Activated CD4-positive, alpha-beta T cell treated with anti-CD3 and anti-CD28 coated beads for 1 hour (primary cell): ENCODE results near the gene MARVELD3.

Experiments
- DNase-seq: peaks from one replicate; pipeline ENCODE4 v3.0.0-alpha.2; 2020

Gene MARVELD3

DNA sequence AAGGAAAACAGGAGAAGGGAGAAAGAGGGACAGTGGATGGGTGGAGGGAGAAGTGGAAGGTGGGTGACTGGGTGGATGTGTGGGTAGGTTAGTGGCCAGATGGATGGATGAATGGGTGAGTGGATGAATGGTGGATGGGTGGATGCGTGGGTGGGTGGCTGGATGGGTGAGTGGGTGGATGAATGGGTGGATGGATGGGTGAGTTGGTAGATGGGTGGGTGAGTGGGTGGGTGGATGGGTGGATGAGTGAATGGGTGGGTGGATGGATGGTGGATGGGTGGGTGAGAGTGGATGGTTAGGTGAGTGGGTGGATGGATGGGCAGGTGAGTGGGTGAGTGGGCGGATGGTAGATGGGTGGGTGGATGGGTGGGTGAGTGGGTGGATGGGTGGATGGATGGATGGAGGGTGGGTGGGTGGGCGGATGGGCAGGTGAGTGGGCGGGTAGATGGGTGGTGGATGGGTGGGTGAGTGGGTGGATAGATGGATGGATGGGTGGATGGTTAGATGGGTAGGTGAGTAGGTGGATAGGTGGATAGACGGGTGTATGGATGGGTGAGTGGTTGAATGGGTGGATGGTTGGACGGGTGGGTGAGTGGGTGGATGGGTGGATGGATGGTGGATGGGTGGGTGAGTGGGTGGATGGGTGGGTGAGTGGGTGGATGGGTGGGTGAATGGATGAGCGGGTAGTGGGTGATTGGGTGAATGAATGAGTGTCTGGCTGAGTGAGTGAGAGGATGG is 702 bp upstream of the MARVELD3 start:
- no peak for DNase-seq

DNA sequence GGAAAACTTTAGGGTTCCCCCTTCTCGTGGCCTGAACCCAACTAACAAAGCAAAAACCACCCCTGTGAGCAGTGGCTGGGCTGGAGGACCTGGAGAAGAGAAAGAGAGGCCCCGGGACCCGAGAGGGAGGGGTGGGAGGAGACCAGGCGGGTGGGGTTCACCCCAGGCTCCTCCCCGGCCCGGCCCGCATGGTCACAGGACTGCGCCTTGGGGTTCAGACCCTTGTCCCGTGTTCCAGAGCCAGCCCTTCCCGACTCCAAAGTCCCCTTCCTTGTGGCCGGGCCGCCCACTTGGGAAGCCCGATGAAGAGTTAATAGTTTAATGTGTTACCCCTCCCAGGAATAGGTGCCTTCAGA is 852 bp downstream of the MARVELD3 start:
- no peak for DNase-seq

DNA sequence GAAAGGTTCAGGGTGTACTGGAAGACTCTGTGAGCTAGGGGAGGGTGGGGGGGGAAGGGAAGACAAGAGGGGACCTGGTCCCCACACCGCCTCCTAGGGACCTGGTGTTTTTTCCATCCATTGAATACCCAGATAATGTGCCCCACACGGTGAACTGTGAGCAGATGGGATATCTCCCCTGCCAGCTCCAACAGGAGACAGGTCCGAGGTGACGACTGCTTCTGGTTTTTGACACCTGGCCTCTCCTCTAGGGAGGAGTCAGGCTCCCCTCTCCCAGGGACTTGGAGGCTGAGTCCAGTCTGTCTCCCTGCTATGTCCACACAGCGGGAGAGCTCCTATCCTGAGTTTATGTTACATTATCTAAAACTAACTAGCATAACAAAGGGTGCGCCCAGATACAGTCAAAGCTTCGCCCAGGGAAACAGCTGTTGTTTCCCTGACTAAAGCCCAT is 1.8 kb downstream of the MARVELD3 start:
- DNase-seq: no peak

DNA sequence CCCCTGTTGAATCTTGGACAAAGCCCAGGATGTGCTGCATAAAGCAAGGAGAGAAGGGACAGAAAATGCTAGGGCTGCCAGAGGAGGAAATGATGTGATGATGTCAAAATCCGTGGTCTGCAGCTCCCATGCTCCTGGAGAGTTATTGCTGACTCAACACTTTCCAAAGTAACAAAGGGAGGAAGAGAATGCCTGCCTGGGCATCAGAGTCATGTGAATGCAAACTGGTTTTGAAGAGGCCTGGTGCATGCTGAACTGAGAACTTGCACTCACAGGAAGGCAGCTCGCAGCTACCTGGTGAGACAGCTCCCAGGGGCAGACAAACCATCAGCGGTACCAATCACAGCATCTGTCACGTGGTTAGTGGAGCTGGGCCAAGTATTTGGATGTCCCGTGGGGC is 2.8 kb downstream of the MARVELD3 start:
- no peak for DNase-seq

DNA sequence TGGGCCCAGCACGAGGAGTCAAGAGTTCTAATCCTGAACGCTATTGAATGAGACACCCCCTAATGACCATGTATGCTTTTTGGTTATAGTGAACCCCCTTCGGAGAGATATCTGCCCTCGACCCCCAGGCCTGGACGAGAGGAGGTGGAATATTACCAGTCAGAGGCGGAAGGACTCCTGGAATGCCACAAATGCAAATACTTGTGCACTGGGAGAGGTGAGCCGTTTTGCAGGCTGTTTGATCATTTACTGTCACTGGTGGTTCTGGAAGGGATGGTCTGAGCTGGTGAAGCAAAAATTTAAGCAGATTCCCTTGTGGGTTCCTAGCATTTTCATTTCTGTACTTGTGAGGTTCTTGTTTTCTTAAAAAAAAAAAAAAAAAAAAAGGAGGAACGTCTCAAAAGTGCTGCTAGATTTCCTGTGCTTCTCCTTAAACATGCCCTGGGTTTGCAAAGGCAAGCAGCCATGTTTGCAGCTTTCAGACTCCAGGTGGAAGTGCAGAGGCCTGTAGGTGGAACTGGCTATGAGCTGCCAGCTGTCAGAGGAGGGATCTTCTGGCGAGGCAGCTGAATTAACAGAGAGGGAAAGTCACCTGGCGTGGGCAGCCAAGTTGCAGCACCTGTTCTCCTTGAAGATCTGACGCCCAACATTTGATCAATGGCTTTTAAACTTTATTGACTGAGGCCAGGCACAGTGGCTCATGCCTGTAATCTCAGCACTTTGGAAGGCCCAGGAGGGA is 3.5 kb downstream of the MARVELD3 start:
- no peak for DNase-seq

DNA sequence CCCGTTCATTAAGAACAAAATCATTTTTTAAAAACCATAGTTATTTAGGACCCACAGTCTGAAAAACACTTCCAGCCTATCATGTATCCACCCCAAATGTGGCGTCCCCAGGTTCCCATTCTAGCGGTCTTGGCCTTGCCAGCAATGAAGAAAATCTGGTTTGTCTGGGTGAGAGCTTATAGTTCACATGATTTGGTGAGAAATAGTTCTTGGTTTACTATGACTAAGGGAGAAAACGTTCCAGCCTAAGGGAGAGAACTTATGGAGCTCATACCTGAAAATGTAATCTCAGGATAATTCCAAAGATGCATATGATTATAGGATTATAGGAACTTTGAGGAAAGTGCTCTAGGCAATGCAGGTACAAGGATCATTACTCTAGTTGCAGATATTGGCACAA is 4.8 kb downstream of the MARVELD3 start:
- DNase-seq: no peak

DNA sequence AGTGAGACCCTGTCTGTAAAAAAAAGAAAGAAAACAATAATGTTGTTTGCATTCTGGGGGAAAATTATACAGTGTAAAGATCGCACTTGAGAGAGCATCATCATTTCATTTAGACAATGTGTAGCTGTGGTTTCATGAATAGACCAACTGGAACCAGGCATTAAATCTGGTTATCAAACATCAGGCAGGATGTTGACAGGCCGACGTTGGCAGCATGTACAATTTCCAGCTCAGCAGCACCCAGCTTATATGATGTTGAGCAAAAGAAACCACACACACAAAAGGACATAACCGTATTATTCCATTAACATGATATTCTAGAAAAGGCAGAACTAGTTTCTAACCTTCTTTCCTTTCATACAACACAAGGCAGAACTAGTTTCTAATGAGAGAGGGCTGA is 5.8 kb downstream of the MARVELD3 start:
- DNase-seq: no peak

DNA sequence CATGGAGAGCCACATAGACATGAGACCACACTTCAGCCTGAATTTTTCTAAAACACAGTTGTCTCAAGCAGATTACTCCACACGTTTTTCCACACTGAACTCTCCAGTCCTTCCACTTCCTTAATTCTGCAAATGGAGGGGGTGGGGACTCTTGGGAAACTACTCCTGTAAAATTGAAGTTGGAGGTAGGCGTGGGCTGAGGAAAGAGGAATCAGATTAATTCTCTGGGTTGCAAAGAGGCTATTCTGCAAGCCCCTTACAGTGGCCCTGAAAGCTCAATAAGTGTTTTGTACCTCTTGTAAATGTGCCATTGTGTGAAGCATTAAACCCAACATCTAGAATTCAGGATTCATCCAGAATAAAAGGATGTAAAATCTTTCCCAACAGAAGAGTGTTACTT is 9.6 kb downstream of the MARVELD3 start:
- DNase-seq: no peak

DNA sequence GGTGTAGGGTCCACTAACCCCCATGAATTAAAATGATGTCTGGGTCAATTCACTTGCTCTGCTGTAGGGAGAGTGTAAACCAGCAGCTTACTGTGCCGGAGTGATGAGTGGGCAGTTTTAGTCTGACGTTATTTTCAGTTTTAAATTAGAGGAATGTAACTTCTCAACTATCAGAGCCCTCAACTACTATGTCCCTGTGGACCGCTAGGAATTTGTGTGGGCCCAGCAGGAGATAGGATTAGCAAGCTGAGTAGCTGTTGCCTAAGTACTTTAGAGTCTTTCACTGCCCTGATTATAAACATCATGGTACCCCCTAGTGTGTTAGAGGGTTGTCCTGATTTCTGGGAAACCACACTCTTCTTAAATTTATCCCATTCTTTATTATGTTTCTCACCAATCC is 11.4 kb downstream of the MARVELD3 start:
- DNase-seq: no peak

DNA sequence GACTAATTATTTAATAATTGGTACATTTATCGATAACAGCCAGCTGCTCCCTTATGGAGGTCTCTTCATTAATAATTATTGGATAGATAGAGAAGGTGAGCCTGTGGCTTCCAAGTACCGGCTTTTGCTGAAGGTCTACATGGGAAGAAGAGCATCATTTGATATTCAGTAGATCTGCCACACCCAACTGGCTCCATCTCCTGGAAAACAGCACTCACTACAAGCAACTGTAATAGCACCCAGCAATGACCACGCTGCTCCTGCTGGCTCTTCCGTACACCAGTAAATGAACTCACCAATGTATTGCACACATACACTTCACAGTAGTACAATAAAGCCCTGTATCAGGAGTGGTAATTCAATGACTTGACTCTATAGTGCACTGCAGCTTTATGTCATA is 19.5 kb downstream of the MARVELD3 start:
- DNase-seq: no peak

DNA sequence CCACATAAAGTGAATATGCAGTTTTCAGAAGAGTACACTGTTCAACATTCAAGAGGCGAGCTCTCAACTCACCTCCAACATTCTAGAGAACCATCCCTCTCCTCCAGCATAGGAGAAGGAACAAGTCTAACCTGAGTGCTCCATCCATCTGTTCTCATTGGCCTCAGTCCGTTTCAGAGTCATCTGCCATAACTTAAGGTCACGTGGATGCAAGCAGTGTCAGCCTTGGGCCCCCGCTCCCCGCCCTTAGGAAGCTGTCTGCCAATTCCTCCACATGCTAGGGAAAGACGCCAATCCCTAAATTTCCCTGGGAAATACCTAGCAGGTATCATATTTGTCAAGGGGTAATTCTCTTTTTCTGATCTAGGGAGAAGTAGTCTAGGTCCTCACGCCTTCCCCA is 21.4 kb downstream of the MARVELD3 start:
- DNase-seq: no peak

DNA sequence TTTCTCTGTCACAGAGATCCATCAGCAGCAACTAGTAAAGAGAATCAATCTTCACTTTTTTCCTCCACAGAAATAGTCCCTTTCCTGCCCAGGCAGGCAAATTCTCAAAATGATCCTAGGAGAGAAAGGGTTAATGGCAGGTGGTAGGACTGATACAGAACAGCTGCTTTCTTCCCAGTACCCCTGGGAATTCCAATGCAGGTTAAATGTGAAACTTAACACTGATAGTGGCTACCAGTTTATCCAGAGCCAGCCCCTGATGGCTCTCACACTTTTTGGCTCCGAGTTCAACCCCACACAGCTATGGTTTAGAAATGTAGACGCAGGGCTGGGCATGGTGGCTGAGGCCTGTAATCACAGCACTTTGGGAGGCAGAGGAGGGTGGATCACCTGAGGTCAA is 22.2 kb downstream of the MARVELD3 start:
- DNase-seq: no peak

DNA sequence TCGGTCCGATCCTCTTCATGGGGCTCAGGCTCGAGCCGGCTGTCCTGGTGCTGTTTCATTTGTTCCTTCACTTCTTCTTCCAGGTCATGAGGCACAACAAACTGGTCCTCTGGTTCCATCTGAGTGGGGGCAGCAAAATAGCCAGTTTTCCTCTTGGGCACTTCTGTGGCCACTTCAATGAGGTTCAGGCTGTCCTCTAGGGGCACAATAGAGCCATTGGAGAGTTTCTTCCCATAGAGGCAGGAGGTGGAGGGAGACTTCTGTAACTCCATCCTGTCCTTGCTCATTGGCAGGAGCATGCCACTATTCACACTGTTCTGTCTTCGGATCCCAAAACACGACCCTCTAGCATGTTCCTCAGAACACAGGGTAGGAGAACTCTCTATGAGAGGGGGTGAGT is 22.9 kb downstream of the MARVELD3 start:
- no peak for DNase-seq

DNA sequence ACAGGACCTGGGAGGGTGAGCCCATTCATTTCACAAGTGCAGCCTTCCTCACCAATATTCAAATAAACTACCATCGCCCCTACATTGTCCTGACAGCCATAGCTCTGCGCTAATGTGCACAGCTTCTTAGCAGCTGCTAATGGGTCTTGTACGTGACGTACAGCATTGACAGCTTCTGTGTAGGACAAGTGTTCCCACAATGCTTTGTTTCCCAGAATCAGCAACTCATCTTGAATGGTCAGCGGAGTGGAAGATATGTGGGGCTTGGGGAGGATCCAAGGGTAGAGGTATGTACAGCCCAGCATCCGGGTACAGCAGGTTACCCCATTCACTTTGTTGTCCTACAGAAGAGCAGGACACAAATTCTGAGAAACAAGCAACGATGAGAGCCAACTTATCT is 23.7 kb downstream of the MARVELD3 start:
- no peak for DNase-seq

DNA sequence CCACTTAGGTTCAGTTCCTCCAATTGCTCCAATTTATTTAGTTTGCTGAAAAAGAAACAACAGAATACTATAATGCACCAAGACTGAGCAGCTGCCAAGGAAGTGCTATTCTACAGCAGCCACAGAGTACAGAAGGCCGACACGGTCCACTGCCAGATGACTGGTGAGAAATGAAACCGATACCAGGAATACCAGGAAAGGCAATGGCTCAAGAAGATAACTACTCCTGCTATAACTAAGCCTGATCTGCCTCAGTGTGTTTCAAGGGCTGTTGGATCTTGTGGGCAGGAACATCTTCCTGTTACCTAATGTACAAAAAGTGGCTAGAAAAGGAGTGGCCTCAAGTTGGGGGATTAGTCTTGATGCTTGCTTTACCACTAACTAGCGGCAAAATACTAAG is 32.8 kb downstream of the MARVELD3 start:
- no peak for DNase-seq

DNA sequence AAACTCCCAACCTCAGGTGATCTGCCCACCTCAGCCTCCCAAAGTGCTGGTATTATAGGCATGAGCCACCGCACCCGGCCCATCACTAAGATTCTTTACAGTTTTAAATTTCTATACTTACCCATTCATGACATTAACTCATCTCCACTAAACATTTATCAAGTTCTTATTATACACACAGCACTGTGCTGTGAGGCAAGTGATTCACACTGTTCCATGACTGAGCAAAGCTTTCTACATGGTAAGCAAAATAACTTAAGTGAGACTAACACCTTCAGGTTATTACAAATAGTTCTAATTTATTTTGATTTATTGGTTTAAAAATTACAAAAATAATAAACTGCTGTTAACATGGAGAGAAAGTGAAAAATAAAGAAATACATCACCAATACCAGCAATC is 33.5 kb downstream of the MARVELD3 start:
- DNase-seq: no peak

DNA sequence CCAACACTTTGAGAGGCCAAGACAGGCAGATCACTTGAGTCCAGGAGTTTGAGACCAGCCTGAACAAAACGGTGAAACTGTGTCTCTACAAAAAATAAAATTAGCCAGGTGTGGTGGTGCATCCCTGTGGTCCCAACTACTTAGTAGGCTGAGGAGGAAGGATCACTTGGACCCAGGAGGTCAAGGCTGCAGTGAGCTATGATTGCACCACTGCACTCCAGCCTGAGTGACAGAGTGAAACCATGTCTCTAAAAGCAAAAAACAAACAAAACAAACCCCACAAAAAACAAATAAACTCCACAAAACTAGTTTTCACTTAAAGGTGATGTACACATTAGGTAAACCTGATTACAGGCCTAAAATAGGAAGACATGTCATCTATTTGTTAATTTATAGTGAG is 40.3 kb downstream of the MARVELD3 start:
- DNase-seq: no peak

DNA sequence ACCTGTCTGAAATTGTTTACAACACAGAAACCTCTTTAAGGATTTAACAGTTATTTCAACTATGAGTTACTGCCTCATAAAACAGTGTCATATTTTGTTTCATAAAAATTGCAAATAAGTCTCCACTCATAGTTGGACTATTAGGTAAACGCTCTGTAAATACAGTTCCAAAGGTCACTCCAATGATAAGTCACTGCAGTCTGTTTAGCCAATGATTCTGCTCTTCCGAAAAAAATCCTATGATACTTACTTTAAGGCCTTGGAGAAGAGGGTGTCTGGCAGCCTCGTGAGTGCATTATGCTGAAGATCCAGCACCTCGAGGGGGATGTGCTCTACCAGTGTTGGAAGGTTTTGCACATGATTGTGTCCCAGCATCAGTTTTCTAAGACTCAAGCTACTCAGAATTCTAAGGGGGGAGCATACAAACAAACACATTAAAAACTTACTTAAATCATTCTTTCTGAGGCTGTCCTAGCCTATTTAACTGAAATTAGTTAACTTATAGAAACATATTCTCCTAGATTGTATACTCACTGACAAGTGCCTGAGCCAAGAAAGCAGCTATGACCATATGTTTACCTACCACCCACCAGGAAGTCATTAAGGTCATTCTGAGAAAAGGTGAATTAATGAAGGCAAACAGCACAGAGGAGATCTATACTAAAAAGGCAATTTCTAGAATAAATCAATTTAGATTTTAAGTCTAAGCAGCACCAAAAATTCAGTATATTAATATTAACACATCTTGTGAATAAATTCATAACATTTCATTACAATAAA is 41.1 kb downstream of the MARVELD3 start:
- DNase-seq: no peak

DNA sequence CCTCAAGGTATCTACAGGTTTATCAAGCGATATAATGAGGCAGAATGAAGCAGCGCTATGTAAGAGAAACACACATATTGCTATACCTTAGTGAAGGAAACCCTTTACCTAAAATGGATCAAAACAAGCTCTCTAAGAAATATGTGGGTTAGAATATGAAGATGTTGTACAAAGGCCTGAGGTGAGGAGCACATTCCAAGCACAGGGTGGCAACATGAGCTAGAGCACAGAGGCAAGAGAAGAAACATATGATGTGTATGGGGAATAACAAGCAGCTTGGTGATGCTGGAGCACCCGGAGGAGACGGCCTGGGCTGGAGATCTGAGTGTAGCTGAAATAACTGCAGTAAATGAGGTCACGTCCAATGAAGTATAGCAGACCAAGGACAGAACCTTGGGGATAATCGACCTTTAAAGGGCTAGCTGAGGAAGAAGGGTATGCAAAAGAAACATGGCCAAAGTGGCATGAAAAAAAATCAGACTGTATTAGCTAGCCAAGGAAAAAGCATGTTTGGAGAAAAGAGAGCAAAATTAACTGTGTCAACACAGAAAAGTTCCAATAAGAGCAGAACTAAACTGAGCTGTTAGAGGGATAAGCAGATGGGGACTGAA is 44.0 kb downstream of the MARVELD3 start:
- no peak for DNase-seq

DNA sequence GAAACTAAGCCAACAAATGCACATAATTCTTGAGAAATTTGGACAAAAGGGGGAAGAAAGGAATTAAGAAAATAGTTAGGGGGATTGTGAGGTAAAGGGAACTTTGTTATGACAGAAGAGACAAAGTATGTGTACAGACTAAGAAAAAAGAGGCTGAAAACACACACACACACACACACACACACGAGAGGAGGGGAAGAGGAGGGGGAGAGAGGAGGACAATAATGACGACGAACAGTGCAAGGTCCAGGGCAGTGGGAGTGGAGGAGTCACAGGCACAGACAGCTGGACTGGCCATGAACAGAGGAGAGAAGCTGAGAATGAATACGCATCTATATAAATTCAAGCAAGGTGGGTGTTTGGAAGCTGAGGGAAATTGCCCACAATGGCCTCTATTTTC is 44.6 kb downstream of the MARVELD3 start:
- no peak for DNase-seq

DNA sequence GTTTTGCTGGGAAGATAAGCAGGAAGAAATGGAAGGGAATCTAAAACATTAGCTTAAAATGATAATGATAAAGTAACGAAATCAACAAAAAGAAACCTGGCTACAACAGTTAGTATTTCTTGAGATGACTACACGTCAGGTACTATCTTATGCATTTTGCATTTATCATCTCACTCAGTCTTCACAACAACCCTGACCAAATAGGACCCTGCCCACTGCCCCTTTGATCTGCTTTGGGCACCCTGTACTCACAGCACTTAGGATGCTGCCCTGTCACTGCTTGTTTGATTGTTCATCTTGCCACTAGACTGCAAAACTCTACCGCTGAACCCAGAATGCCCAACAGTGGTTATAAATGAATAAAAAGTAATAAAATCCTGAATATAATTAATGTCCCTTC is 45.2 kb downstream of the MARVELD3 start:
- no peak for DNase-seq

DNA sequence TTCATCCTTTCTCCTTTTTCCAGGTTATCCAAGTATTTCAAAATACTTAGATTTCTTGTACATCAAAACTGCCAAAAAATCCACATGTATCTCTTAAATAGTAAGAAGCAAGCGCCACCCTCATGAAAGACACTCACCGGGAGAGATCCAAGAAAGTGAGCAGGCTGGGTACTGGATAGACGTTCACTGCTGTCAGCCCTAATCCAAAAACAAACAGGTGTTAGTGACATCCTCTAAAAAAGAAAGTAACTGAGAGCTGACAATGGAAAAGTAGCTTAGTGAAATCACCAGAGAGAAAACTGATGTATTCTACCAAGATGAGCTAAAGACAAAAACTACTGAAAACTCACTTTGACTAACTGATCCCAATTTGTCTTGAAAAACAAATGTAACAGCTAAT is 46.1 kb downstream of the MARVELD3 start:
- no peak for DNase-seq

DNA sequence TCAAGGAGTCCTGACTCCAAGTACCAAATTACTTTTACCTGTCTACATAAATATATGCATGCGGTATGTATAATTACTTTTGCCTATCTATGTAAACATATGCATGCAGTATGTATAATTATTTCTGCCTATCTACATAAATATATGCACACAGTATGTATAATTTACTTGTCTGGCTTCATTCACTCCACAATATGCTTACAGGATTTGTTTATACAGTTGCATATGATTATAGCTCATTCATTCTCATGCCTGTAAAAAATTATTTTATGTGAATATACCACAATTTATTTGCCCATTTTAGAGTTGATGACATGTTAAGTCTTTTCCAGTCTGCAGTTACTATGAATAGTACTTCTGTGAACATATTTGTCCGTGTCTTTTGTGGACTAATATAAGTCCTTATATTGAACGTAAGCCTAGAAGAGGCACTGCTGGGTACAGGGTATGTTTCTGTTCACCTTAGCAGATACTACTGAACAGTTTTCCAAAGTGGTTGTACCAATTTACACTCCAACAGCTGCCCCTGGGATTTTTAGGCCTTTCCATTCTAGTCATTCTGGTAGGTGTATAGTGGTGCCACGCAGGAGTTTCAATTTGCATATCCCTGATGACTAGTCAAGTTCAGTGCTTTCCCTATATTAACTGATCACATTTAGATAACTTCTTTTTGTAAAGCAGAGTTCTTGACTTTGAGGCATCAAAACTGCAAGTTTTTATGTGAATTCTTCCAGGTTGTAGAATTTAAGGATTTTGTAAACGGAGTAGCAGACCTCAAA is 47.0 kb downstream of the MARVELD3 start:
- DNase-seq: no peak
